ENCODE results near the gene VASP.

GRCh38 chr19:45505996-45506245 is 1.4 kb upstream of the VASP start:
- no peak for TF ChIP-seq CTCF (conservative IDR thresholded peaks at IDR 0.05; ENCODE audit: low read depth, low read length)
- TF ChIP-seq POLR2A (IDR thresholded peaks at IDR 0.05; ENCODE audit: low read depth, low read length), result no peak
- TF ChIP-seq BHLHE40 (IDR thresholded peaks at IDR 0.05; ENCODE audit: low read depth, low read length), result no peak
- no peak for TF ChIP-seq MXI1 (IDR thresholded peaks at IDR 0.05; ENCODE audit: borderline replicate concordance, low read depth, low read length)
- no peak for TF ChIP-seq USF2 (IDR thresholded peaks at IDR 0.05; ENCODE audit: low read depth, low read length)
- TF ChIP-seq RFX5 (IDR thresholded peaks at IDR 0.05; ENCODE audit: low read depth, low read length), result no peak
- no peak for TF ChIP-seq RCOR1 (IDR thresholded peaks at IDR 0.05; ENCODE audit: insufficient replicate concordance, low read length)
- no peak for TF ChIP-seq CEBPB (IDR thresholded peaks at IDR 0.05; ENCODE audit: low read depth, low read length)

Measured in IMR-90 (cell line).